Gastrocnemius medialis (tissue), 4 donors: ENCODE data around the gene ODF2. TPM values are rescaled to one million over a fixed set of nuclear protein-coding genes. Genes with fewer than 3 reads are reported as not detected.

Experiments
- ATAC-seq, 2 donors: fragments of 150-250 bp; one replicate each; pipeline ENCODE4 v1.9.1; 2016
- DNase-seq, 2 donors: peaks; one replicate each; pipeline ENCODE4 v3.0.0-alpha.2; 2019
- H3K27ac ChIP-seq, 4 donors: fragments of 200-600 bp; sonication (generic); 1 replicate in 1 of 4; 2 replicates in 3 of 4; pipeline ENCODE4 v1.5.1; 2016 to 2018; ENCODE audit warnings: mild to moderate bottlenecking in 2 of 4, moderate library complexity in 1 of 4
- H3K27me3 ChIP-seq, 3 donors: fragments of 200-600 bp; sonication (generic) in 2 of 3; 1 replicate in 1 of 3; 2 replicates in 2 of 3; pipeline versions ENCODE4 v1.5.1 to v1.6.0; 2016 to 2019; ENCODE audit warnings: mild to moderate bottlenecking in 1 of 3, moderate library complexity in 1 of 3
- H3K36me3 ChIP-seq, 2 donors: fragments of 200-600 bp; sonication (generic) in 1 of 2; one replicate each; pipeline ENCODE4 v1.5.1; 2017 to 2018
- H3K4me1 ChIP-seq, 2 donors: fragments of 200-600 bp; sonication (generic) in 1 of 2; one replicate each; pipeline ENCODE4 v1.5.1; 2016 to 2017; ENCODE audit warnings: mild to moderate bottlenecking in 2 of 2
- H3K4me3 ChIP-seq, 4 donors: fragments of 200-600 bp; sonication (generic) in 3 of 4; 1 replicate in 1 of 4; 2 replicates in 3 of 4; pipeline ENCODE4 v1.5.1; 2016 to 2019; ENCODE audit warnings: mild to moderate bottlenecking in 2 of 4
- H3K9me3 ChIP-seq, 3 donors: fragments of 200-600 bp; sonication (generic) in 2 of 3; 1 replicate in 1 of 3; 2 replicates in 2 of 3; pipeline ENCODE4 v1.5.1; 2016 to 2019
- CTCF ChIP-seq, 5 experiments: fragments of 450-650 bp in 3 of 5; fragments of 200-600 bp in 2 of 5; sonication (generic) in 2 of 5; IDR thresholded peaks in 4 of 5; conservative IDR thresholded peaks in 1 of 5; 1 replicate in 4 of 5; 2 replicates in 1 of 5; pipeline ENCODE4 v1.5.1; 2016 to 2019; ENCODE audit warnings: antibody characterized with exemption in 5 of 5, mild to moderate bottlenecking in 3 of 5, moderate library complexity in 3 of 5
- POLR2A ChIP-seq, 2 donors: fragments of 450-650 bp; IDR thresholded peaks; one replicate each; pipeline ENCODE4 v1.6.1; 2017; ENCODE audit warnings: antibody characterized with exemption in 2 of 2, mild to moderate bottlenecking in 2 of 2, moderate library complexity in 2 of 2
- in situ Hi-C, 4 donors: fragments of 200-750 bp; cut with MboI; loops; one replicate each; pipeline versions ENCODE4 v1.15.0 to v1.8.0; 2017; ENCODE audit warnings: low sequenced_read_pairs in 4 of 4
- intact Hi-C: fragments of 100-400 bp; cut with DNase I; formaldehyde crosslinking; loops from one replicate; pipeline ENCODE4 v1.15.1; 2023; ENCODE audit warnings: low total_unique reads
- total RNA-seq, 4 donors: library from RNA; depleted of rRNA; stranded (reverse); fragments of >200 nt; gene quantifications; one replicate each; pipeline versions ENCODE4 v1.1.0 to v1.2.3, GENCODE V29; 2016

Gene ODF2
- total RNA-seq, 4 donors from 2014 or later = 8.5 to 11.0 (median 9.9) TPM

- no peaks in the 10 kb centered on the region for H3K9me3 ChIP-seq
- H3K27me3 ChIP-seq = no peaks in the 10 kb centered on the region
- no peaks in the 10 kb centered on the region for H3K4me1 ChIP-seq
- intact Hi-C loops (no loop called here), in situ Hi-C loops (no loop called here)
- no peaks in the 10 kb centered on the region for H3K36me3 ChIP-seq
- no peak overlapping the region for H3K4me3 ChIP-seq
- TF ChIP-seq POLR2A (IDR thresholded peaks at IDR 0.05) = no peak
- no peak for TF ChIP-seq CTCF (IDR thresholded peaks at IDR 0.05 in 4 of 5, conservative IDR thresholded peaks at IDR 0.05 in 1 of 5)
- ATAC-seq (no peak), DNase-seq (no peak)
- H3K27ac ChIP-seq = no peak overlapping the region
Observed at GRCh38 chr9:128431207-128431606, 24.6 kb upstream of the ODF2 start.

GRCh38 chr9:128434340-128434739, 21.5 kb upstream of the ODF2 start:
- no peak for TF ChIP-seq POLR2A (IDR thresholded peaks at IDR 0.05)
- TF ChIP-seq CTCF (IDR thresholded peaks at IDR 0.05 in 4 of 5, conservative IDR thresholded peaks at IDR 0.05 in 1 of 5) = no peak
- H3K4me3 ChIP-seq = no peak overlapping the region
- intact Hi-C loops = no loop called here
- in situ Hi-C loops = no loop called here
- no peak overlapping the region for H3K27ac ChIP-seq
- no peaks in the 10 kb centered on the region for H3K36me3 ChIP-seq
- H3K4me1 ChIP-seq = no peaks in the 10 kb centered on the region
- DNase-seq = no peak
- no peaks in the 10 kb centered on the region for H3K9me3 ChIP-seq
- no peaks in the 10 kb centered on the region for H3K27me3 ChIP-seq
- ATAC-seq = no peak

GRCh38 chr9:128435611-128436010, 20.2 kb upstream of the ODF2 start:
- in situ Hi-C loops = no loop called here
- DNase-seq = no peak
- no peaks in the 10 kb centered on the region for H3K36me3 ChIP-seq
- ATAC-seq = no peak
- no peak overlapping the region for H3K27ac ChIP-seq
- H3K4me1 ChIP-seq = no peaks in the 10 kb centered on the region
- intact Hi-C loops = no loop called here
- H3K9me3 ChIP-seq = no peaks in the 10 kb centered on the region
- no peak for TF ChIP-seq POLR2A (IDR thresholded peaks at IDR 0.05)
- TF ChIP-seq CTCF (IDR thresholded peaks at IDR 0.05 in 4 of 5, conservative IDR thresholded peaks at IDR 0.05 in 1 of 5) = no peak
- H3K4me3 ChIP-seq = no peak overlapping the region
- H3K27me3 ChIP-seq = no peaks in the 10 kb centered on the region

- Histone ChIP-seq H3K27me3 (no peaks in the 10 kb centered on the region), H3K4me1 (no peaks in the 10 kb centered on the region), H3K36me3 (no peaks in the 10 kb centered on the region), H3K4me3 (no peak overlapping the region), H3K9me3 (no peaks in the 10 kb centered on the region), H3K27ac (no peak overlapping the region)
- in situ Hi-C loops (no loop called here), intact Hi-C loops (loop anchor here (1.0 kb wide), 1 partner anchor 18 kb away; the partner anchor contains the start of gene ODF2)
- DNase-seq (peak; percentile 61 to 68), ATAC-seq (peak; percentile 87 to 95)
- TF ChIP-seq POLR2A (IDR thresholded peaks at IDR 0.05) (no peak), CTCF (IDR thresholded peaks at IDR 0.05 in 4 of 5, conservative IDR thresholded peaks at IDR 0.05 in 1 of 5) (peak; percentile 68 to 93 (median 89))
Observed at GRCh38 chr9:128438343-128439109, 17.3 kb upstream of the ODF2 start.
